Mesothelial cell of epicardium (in vitro differentiated cells): ENCODE measurements around the gene SETD6. TPM values are rescaled to one million over a fixed set of nuclear protein-coding genes. Genes with fewer than 3 reads are reported as not detected.

Experiments
- DNase-seq, 2 experiments: peaks; one replicate each; pipeline ENCODE4 v3.0.0; 2021; ENCODE audit warnings: low spot score in 2 of 2; ENCODE audit not compliant: unreplicated experiment in 2 of 2
- H3K27ac Mint-ChIP-seq: 2 replicates; pipeline ENCODE4 v1.8.0; 2021; ENCODE audit warnings: mixed read lengths
- H3K27me3 Mint-ChIP-seq: 2 replicates; pipeline ENCODE4 v1.8.0; 2021; ENCODE audit warnings: low read depth, mixed read lengths
- H3K36me3 Mint-ChIP-seq: 2 replicates; pipeline ENCODE4 v1.8.0; 2021; ENCODE audit warnings: mixed read lengths
- H3K4me1 Mint-ChIP-seq: 2 replicates; pipeline ENCODE4 v1.8.0; 2021; ENCODE audit warnings: mixed read lengths
- H3K4me3 Mint-ChIP-seq: 2 replicates; pipeline ENCODE4 v1.8.0; 2021; ENCODE audit warnings: mild to moderate bottlenecking, moderate library complexity, mixed read lengths
- H3K9me3 Mint-ChIP-seq: 2 replicates; pipeline ENCODE4 v1.8.0; 2021; ENCODE audit warnings: mixed read lengths
- total RNA-seq: library from RNA; stranded (reverse); gene quantifications from 3 replicates; pipeline ENCODE4 v1.2.1, GENCODE V29; 2021
- TF ChIP-seq, protein P1 (sequence below): fragments of 200-600 bp; sonication (generic); IDR thresholded peaks from one replicate; pipeline ENCODE4 v1.5.0; 2021; ENCODE audit warnings: antibody characterized with exemption; ENCODE audit not compliant: unreplicated experiment

Gene SETD6
- total RNA-seq, 1 donor from 2014 or later, result 28.9 TPM

- no peak for DNase-seq
- no peaks in the 10 kb centered on the region for H3K9me3 Mint-ChIP-seq
- no peaks in the 10 kb centered on the region for H3K36me3 Mint-ChIP-seq
- H3K4me3 Mint-ChIP-seq, result no peak overlapping the region
- no peak overlapping the region for H3K27ac Mint-ChIP-seq
- peaks cover 11% of the 10 kb centered on the region for H3K4me1 Mint-ChIP-seq
- peaks cover 32% of the 10 kb centered on the region for H3K27me3 Mint-ChIP-seq
- TF ChIP-seq, protein P1, sequence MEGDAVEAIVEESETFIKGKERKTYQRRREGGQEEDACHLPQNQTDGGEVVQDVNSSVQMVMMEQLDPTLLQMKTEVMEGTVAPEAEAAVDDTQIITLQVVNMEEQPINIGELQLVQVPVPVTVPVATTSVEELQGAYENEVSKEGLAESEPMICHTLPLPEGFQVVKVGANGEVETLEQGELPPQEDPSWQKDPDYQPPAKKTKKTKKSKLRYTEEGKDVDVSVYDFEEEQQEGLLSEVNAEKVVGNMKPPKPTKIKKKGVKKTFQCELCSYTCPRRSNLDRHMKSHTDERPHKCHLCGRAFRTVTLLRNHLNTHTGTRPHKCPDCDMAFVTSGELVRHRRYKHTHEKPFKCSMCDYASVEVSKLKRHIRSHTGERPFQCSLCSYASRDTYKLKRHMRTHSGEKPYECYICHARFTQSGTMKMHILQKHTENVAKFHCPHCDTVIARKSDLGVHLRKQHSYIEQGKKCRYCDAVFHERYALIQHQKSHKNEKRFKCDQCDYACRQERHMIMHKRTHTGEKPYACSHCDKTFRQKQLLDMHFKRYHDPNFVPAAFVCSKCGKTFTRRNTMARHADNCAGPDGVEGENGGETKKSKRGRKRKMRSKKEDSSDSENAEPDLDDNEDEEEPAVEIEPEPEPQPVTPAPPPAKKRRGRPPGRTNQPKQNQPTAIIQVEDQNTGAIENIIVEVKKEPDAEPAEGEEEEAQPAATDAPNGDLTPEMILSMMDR, result no peak
Measured at GRCh38 chr16:58495521-58496331, 19.6 kb upstream of the SETD6 start.

DNA sequence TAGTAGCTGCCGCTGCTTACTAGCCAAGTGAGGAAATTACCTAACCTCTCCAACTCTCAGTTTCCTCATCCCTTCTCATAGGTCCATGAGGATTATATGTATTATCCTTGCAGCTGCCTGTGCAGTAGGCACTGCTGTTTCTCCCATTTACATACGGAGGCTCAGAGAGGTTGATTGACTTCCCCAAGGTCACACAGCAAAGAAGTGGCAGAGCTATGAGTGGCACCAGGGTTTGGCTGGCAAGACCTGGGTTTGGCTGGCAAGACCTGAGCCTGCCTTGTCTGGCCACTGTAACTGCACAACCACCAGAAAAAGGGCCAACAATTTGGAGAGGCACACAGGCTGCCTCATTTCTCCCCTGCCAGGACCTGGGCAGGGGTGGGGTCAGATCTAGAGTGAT lies 17.8 kb upstream of the SETD6 start:
- Mint-ChIP-seq H3K9me3 (no peaks in the 10 kb centered on the region), H3K4me1 (peaks cover 19% of the 10 kb centered on the region), H3K27ac (no peak overlapping the region), H3K36me3 (no peaks in the 10 kb centered on the region), H3K27me3 (peaks cover 32% of the 10 kb centered on the region), H3K4me3 (no peak overlapping the region)
- TF ChIP-seq, protein P1, result no peak
- DNase-seq, result no peak

GRCh38 chr16:58497935-58498334 lies 17.4 kb upstream of the SETD6 start:
- Mint-ChIP-seq H3K4me3 (no peak overlapping the region), H3K27me3 (peaks cover 28% of the 10 kb centered on the region), H3K36me3 (no peaks in the 10 kb centered on the region), H3K9me3 (no peaks in the 10 kb centered on the region), H3K4me1 (peaks cover 19% of the 10 kb centered on the region), H3K27ac (no peak overlapping the region)
- TF ChIP-seq, protein P1, result no peak
- DNase-seq, result no peak

DNA sequence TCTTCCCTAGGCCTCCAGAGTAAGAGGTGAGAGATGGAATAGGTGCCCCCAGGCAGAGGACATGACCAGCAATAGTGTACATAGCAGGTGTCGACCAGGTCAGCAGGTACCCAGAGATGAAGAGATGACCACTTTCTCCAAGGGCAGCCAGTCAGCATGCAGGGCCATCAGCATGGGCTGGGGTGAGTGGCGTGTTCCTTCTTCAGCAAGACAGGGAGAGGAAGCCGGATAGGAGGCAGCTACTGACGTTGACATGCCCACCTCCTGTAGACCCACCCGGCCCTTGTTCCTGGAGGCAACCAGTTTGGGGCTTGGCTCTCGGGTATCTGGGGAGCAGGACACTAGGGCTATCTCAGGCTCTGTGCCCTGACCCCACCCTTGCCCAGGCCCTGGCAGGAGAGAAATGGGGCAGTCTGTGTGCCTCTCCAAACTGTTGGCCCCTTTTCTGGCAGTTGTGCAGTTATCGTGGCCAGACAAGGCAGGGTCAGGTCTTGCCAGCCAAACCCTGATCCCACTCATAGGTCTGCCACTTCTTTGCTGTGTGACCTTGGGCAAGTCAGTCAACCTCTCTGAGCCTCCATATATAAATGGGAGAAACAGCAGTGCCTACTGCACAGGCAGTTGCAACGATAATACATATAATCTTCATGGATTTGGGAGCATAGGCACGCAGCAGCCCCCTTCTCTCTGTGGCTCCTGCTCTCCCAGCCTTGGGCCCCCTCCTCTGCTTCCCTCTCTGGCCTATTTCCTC lies 16.8 kb upstream of the SETD6 start:
- Mint-ChIP-seq H3K4me1 (peaks cover 19% of the 10 kb centered on the region), H3K4me3 (no peak overlapping the region)

DNA sequence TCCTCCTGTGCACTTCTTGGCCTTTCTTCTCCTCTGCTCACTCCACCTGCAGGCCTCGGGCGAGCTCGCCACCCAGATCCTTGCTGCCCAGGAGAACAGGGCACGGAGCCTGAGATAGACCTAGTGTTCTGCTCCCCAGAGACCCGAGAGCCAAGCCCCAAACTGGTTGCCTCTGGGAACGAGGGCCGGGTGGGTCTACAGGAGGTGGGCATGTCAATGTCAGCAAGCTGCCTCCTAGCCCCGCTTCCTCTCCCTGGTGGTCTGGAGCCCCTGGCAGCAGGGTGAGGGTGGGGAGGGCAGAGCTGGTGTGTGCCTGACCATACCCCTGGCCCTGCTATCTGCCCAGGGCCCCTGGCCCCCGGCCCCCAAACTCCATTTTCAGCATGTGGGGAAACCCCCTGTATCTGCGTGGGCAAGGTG lies 16.2 kb upstream of the SETD6 start:
- no peaks in the 10 kb centered on the region for H3K9me3 Mint-ChIP-seq
- DNase-seq, result no peak
- TF ChIP-seq, protein P1, result no peak
- H3K27ac Mint-ChIP-seq, result no peak overlapping the region
- no peak overlapping the region for H3K4me3 Mint-ChIP-seq
- peaks cover 19% of the 10 kb centered on the region for H3K4me1 Mint-ChIP-seq
- H3K36me3 Mint-ChIP-seq, result no peaks in the 10 kb centered on the region
- H3K27me3 Mint-ChIP-seq, result peaks cover 24% of the 10 kb centered on the region

More for the DNA sequence above, 16.8 kb upstream of the SETD6 start:
- no peaks in the 10 kb centered on the region for H3K36me3 Mint-ChIP-seq
- no peak for DNase-seq
- TF ChIP-seq, protein P1, result no peak
- H3K9me3 Mint-ChIP-seq, result no peaks in the 10 kb centered on the region
- H3K27ac Mint-ChIP-seq, result no peak overlapping the region
- H3K27me3 Mint-ChIP-seq, result peaks cover 26% of the 10 kb centered on the region
